Urothelium cell line (cell line): ENCODE measurements around the gene BASP1.

Source experiments
- DNase-seq: peaks from one replicate; pipeline ENCODE4 v3.0.0; 2011; ENCODE audit warnings: low spot score, mixed read lengths
- FAIRE-seq: peaks from 2 replicates; lab custom pipeline; 2011; peaks lifted over from hg19 to GRCh38; lab: Jason Lieb, UNC

BASP1 gene

DNA sequence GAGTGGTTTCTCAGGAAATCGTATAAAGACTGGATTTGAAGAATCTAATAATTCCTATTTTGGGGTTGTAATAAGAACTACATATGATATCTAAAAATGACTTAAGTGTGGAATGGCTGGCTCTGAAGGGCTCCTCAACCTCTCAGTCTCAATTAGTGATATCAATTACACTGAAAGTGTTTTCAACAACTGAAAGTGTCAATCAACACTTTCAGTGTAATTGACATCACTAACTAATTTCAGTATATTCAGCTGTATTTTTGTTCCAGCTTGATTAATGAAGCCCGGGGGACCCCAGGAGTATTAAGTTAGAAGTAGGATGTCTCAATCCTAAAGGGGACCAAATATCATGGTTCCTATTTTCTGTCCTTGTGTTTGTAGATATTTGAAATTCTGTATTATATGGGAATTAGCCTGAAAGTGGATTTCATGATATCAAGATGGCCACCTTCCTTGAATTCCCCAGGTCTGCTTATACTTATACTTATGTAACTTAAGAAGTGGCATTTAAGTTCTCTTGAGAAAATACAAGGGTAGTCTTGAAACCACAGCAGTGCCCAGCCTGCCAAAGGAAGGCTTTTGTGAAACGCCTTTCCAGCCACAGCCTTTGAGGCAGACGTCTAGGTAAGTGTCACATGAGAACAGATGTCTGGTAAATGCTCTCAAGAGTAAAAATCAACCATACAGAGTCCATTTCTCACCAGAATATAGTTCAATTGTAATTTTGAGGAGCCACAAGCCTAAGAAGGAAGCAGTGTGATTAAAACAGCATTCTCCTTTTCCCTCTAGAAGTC lies 4.6 kb downstream of the BASP1 start:
- no peak for DNase-seq
- peak; percentile 17 for FAIRE-seq

DNA sequence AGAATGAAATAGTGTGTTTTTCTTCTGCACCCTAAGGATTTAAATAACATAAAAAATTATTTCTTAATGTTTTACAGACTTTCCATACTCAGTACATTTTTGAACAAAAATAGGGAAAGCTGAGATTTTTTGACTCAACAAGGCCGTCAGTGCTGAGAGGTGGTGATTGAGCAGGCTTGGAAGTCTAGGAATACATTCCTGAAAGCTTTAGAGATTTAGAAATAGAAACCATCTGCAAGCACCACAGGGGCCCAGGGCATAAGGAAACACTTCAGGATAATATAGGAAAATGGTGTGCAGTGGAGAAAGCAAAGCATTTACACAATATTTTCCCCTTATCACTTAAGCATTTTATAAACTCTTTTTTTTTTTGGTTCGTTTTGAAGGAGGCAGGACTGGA lies 5.2 kb downstream of the BASP1 start:
- no peak for FAIRE-seq

DNA sequence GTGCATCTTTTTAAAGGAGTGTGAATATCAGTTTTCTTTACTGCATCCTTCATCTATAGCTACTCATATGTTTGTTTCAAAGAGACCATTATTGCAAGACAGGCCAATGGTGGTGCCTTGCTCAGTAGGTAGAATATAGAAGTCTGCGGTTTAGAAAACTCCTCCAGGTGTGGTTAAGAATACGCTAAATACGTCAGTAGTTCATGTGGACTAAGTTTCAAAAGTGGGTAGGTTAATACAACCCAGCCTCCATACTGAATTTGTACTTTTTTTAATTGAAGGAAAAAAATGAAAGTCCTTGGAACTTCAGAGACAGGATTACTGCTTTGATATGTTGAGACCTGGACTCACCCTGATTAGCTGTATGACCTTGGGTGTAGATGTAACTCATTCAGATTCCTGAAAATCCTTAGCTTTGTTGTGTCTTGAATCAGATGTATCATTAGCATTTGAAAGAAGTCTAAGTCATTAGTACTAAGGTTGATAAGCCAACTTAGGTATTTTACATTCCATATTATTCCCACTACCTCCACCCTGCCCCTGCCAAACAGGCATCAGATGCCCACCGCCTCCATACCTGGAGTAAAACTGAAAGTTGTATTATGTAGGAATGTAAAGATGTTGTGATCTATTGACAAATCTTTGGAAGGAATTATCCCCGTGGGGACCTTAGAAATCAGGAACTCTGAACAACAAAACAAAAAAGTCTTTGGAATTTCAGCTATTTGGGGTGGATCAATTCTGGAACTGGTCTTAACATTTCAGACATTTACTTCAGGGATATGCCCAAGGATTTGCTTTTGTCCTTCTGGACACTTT lies 6.1 kb downstream of the BASP1 start:
- FAIRE-seq (no peak), DNase-seq (no peak)

More for the DNA sequence above, 5.2 kb downstream of the BASP1 start:
- no peak for DNase-seq

DNA sequence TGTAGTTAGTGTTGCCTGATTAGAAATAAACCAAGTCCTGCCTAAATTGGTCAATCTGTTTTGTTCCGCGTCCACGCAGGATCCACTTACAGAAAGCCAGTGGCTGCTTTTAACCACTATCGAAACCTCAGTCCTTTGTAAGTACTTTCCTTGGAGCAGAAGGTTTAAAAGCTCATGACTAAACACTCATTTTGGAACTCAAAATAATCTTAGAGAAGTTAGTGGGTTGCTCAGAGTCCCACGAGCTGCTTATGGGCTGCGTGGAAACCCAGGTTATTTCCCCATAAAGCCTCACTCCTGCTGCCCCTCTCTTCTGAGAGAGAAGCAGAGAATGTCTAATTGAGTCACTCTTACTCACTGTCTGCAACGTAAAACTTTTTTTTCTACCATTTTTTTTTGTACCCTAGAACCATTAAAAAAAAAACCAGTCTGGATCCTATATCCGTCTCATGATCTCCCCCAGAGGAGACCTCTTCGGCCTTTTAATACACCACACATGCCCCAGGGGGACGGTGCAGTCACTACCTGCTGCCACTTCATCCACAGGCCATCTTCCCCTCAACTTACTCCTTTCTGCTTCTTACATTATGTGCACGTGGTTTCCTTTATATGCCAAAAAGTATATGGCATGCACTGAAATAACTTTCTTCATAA lies 7.6 kb downstream of the BASP1 start:
- no peak for DNase-seq
- no peak for FAIRE-seq

DNA sequence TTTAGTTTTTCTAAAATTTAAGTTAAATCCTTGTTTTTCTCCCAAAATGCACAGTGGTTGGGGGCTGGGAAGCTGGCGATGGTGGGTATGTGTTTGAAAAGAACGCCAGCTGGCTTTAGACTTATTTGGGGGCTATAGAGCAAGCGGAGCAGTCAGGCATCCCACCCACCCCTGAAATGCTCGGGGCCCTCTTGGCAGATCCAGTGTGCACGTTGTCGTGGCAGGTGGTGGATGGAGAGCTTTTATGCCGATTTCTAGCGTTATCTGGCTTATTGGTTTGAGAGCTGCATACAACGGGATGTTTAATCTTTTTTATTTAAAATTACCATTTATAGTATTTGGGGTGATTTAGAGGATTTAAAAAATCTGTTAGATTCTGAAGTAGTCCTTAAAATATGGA lies 8.1 kb downstream of the BASP1 start:
- DNase-seq (no peak), FAIRE-seq (no peak)

- FAIRE-seq (no peak), DNase-seq (no peak)
These were observed 10.4 kb downstream of the BASP1 start for GRCh38 chr5:17227868-17228267.

- FAIRE-seq (no peak), DNase-seq (peak; percentile 49)
These were observed 11.4 kb downstream of the BASP1 start for GRCh38 chr5:17228821-17229291.

GRCh38 chr5:17229313-17229712 lies 11.9 kb downstream of the BASP1 start:
- DNase-seq (no peak), FAIRE-seq (no peak)

DNA sequence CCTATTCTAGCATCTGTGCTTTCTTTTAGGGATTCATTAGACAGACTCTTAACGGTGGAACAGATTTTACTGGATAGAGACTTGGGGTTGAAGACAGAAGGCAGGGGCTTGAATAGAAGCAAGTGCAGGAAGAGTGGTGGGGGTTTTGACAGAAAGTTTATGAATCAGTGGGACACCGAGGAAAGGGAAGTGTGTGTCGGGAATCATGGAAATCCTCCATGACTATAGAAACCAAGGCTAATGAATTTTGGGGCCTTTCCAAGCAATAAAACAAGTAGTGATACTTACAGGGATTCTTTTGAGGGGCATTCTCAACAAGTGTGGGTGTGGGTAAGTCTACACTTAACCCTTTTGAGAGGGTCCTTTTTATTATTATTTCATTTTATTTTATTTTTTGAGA lies 12.8 kb downstream of the BASP1 start:
- no peak for DNase-seq
- FAIRE-seq, result no peak

GRCh38 chr5:17230808-17231525 lies 13.5 kb downstream of the BASP1 start:
- FAIRE-seq (no peak), DNase-seq (no peak)

DNA sequence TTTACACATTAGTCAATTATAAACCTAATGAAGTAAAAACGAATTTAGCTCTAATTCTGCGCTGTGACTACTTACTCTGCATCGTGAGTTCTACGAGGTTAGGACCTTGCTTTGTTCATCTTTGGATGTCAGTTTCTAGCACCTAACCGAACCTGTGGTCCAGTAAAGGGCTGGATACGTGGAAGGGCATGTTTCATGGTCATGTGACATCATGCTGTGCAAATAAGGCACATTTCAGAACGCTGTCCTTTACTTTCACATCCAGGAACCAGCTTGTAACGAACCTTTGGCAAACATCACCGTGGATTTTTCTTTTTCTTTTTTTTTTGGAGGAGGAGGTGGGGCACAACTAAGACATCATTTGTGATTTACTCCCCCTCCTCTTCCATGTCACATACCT lies 15.0 kb downstream of the BASP1 start:
- FAIRE-seq, result no peak
- no peak for DNase-seq

GRCh38 chr5:17233488-17233887 lies 16.1 kb downstream of the BASP1 start:
- no peak for DNase-seq

DNA sequence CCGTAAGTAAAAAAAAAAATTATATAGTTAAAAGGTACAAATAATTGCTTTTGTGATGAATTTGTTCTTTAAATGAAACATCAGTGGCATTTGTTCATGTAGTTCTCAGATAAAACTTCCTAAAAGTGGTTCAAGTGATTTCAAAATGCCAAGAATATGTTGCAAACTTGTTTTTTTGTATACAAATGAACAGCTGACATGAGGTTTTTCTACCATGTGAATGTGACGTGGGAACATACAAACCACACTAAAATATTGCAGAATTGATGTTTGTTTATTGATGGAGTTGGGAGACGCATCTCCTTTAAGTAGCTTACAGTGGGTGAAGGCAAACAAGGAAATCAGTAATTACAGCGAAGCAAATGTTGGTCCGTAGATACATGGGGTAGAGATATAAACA lies 16.9 kb downstream of the BASP1 start:
- no peak for DNase-seq
- FAIRE-seq, result no peak

More at GRCh38 chr5:17233488-17233887, 16.1 kb downstream of the BASP1 start:
- no peak for FAIRE-seq

GRCh38 chr5:17235731-17236330 lies 18.4 kb downstream of the BASP1 start:
- no peak for FAIRE-seq

GRCh38 chr5:17238521-17239041 lies 21.1 kb downstream of the BASP1 start:
- DNase-seq, result peak; percentile 24
- FAIRE-seq, result no peak

More at GRCh38 chr5:17235731-17236330, 18.4 kb downstream of the BASP1 start:
- no peak for DNase-seq

DNA sequence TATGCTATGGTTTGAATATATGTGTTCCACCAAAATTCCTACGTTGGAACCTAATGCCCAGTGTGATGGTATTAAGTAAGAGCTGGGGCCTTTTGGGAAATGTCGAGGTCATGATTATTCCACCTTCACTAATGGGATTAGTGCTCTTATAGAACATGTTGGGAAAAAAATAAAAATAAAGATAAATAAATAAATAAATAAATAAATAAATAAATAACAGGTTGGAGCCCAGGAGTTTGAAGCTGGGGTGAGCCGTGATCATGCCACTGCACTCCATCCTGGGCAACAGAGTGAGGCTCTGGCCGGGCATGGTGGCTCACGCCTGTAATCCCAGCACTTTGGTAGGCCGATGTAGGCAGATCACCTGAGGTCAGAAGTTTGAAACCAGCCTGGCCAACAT lies 22.5 kb downstream of the BASP1 start:
- FAIRE-seq (no peak), DNase-seq (no peak)

DNA sequence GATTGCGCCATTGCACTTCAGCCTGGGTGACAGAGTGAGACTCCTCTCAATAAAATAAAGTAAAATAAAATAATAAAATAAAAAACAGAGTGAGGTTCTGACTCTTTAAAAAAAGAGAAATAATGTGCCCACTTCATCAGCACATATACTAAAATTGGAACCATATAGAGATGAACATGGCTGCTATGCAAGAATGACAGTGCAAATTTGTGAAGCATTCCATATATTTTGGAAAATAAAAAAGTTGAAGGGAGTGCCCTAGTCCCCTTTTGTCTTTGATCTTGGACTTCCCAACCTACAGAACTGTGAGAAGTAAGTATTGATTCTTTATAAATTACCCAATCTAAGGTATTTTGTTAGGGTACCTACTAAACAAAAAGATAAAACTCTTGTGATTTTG lies 23.1 kb downstream of the BASP1 start:
- no peak for FAIRE-seq

DNA sequence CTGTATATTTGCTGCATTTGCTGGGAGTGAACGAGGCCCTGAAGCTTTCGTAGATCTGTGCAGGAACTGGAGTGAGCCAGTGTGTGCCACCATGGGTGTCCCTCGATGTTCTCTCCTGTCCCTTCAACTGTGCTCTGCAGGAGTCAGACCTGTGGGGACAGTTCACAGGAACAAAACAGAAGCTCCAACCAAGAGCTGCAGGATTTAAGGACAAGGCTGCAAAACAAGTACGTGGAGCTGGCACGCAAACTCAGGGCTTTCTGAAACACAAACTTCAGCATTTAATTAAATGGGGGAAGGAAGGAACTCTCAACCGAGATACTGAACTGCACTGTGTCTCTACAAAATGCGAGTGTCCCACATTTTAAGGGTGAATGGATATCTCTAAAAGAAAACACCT lies 24.2 kb downstream of the BASP1 start:
- FAIRE-seq (no peak), DNase-seq (no peak)

More for the DNA sequence above, 23.1 kb downstream of the BASP1 start:
- no peak for DNase-seq

GRCh38 chr5:17243287-17244063 lies 26.0 kb downstream of the BASP1 start:
- DNase-seq, result no peak
- FAIRE-seq, result no peak
